SIG-M5 treated with dmso at 0.1 percent for 504 hours (cell line): ENCODE data around the gene CPHXL.

ENCODE experiments used
- DNase-seq: peaks from one replicate; lab custom pipeline; 2025; ENCODE audit not compliant: unreplicated experiment; lab: John Stamatoyannopoulos, UW

CPHXL gene

GRCh38 chr16:75702242-75702641 is 24.0 kb downstream of the CPHXL start:
- no peak for DNase-seq

- DNase-seq = no peak
Observed at GRCh38 chr16:75701361-75701760, 24.9 kb downstream of the CPHXL start, which contains the start of gene DUXB. Gene DUXB, minus strand, starts transcription at chr16:75701461. Its CDS starts 43 bp downstream, at chr16:75701418.

GRCh38 chr16:75697571-75697970 is 28.7 kb downstream of the CPHXL start:
- no peak for DNase-seq

- no peak for DNase-seq
Observed at GRCh38 chr16:75695708-75696107, 30.6 kb downstream of the CPHXL start.

GRCh38 chr16:75687361-75687760 is 38.9 kb downstream of the CPHXL start:
- no peak for DNase-seq

GRCh38 chr16:75682308-75682707 is 44.0 kb downstream of the CPHXL start:
- no peak for DNase-seq

- DNase-seq = no peak
Observed at GRCh38 chr16:75679366-75679765, 46.9 kb downstream of the CPHXL start.

- no peak for DNase-seq
Observed at GRCh38 chr16:75676909-75677308, 49.4 kb downstream of the CPHXL start, which contains the start of gene CPHXL2. Gene CPHXL2, minus strand, starts transcription at chr16:75677009. Its CDS starts 10 bp downstream, at chr16:75676999.

GRCh38 chr16:75667503-75667902 is 58.8 kb downstream of the CPHXL start:
- no peak for DNase-seq
